ENCODE results near the gene RFX4. TPM values are rescaled to one million over a fixed set of nuclear protein-coding genes. Genes with fewer than 3 reads are reported as not detected.
A peak's percentile ranks its signal among the peaks of the same experiment; 100 is the strongest.

RFX4 gene
- polyA plus RNA-seq, 1 donor (not counting 4 experiments of a cell fraction or from before 2014, with no cell fraction given): not detected

DNA sequence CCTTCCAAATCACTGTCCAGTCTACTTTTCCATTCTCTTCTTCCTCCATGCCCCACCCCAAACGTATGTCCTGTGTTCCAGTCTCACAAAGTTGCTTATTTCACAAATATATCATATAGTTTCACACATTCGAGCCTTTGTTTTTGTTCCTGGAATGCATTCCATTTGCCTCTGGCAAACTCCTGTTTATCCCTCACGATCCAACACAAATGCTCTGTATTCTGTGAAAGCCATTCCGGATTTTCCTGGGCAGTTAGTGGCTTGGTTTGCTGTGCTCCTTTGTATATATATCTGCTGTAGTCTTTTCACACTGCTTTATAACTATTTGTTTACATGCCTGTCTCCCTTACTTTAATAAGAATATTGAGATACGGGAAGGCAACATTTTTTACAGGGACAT is 200.7 kb downstream of the RFX4 start:
- Histone ChIP-seq H2AFZ (ENCODE audit: control insufficient read depth, low read length) (no peak overlapping the region), H3K4me1 (ENCODE audit: control insufficient read depth, extremely low read depth, insufficient read depth, low read length) (peaks cover 11% of the 10 kb centered on the region), H3K4me2 (ENCODE audit: control insufficient read depth, extremely low read depth, insufficient read depth, low read depth, low read length) (no peak overlapping the region), H3K9me1 (ENCODE audit: control insufficient read depth, extremely low read depth, insufficient read depth, low read length) (no peaks in the 10 kb centered on the region), H3K79me2 (ENCODE audit: control insufficient read depth, insufficient read depth, low read length) (peaks cover 7% of the 10 kb centered on the region), H3K4me3 (ENCODE audit: control insufficient read depth in 2 of 3, extremely low read depth in 1 of 3, insufficient read depth in 2 of 3, low read depth in 1 of 3, low read length in 3 of 3) (no peak overlapping the region), H3K27me3 (ENCODE audit: control insufficient read depth, extremely low read depth, insufficient read depth, low read length) (no peaks in the 10 kb centered on the region), H3K9me3 (ENCODE audit: control insufficient read depth, low read depth, low read length) (no peaks in the 10 kb centered on the region), H3K36me3 (ENCODE audit: control insufficient read depth in 2 of 2, extremely low read depth in 1 of 2, insufficient read depth in 2 of 2, low read length in 2 of 2) (no peaks in the 10 kb centered on the region), H3K27ac (ENCODE audit: control insufficient read depth, insufficient read depth, low read length) (no peak overlapping the region), H3K9ac (ENCODE audit: control insufficient read depth, extremely low read depth, insufficient read depth, low read length) (no peak overlapping the region), H4K20me1 (ENCODE audit: control insufficient read depth, extremely low read depth, insufficient read depth, low read length) (no peaks in the 10 kb centered on the region)
- dilution Hi-C loops (cut with MboI; ENCODE audit: extremely low pct_ligation_motif_present, low sequenced_read_pairs): no loop called here
- no peak for TF ChIP-seq EZH2 (IDR thresholded peaks at IDR 0.05; ENCODE audit: low read length)
- TF ChIP-seq, protein P1, sequence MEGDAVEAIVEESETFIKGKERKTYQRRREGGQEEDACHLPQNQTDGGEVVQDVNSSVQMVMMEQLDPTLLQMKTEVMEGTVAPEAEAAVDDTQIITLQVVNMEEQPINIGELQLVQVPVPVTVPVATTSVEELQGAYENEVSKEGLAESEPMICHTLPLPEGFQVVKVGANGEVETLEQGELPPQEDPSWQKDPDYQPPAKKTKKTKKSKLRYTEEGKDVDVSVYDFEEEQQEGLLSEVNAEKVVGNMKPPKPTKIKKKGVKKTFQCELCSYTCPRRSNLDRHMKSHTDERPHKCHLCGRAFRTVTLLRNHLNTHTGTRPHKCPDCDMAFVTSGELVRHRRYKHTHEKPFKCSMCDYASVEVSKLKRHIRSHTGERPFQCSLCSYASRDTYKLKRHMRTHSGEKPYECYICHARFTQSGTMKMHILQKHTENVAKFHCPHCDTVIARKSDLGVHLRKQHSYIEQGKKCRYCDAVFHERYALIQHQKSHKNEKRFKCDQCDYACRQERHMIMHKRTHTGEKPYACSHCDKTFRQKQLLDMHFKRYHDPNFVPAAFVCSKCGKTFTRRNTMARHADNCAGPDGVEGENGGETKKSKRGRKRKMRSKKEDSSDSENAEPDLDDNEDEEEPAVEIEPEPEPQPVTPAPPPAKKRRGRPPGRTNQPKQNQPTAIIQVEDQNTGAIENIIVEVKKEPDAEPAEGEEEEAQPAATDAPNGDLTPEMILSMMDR (optimal IDR thresholded peaks at IDR 0.05 in 1 of 3, IDR thresholded peaks at IDR 0.05 in 1 of 3, conservative IDR thresholded peaks at IDR 0.05 in 1 of 3; ENCODE audit: extremely low read depth in 1 of 3, insufficient read depth in 2 of 3, low read length in 3 of 3): no peak
- no peak for DNase-seq (ENCODE audit: low read depth, low spot score)
- FAIRE-seq: no peak

DNA sequence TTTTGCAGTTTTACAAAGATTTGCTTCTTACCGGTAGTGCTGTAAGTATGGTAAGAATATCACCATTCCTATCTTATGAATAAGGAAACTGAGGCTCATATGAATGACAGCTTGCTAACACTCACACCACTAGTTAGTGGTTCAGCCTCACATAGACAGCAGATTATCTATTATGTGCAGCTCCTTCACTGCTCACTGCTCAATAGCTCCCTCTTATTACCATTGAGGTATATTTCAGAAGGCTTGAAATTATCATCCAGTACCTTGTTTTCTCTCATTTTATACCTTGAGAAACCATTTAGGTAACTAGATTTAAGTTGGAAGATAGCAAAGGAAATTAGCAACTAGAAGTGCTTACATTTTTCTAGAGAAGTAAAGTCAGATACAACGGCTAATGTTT is 207.2 kb downstream of the RFX4 start:
- dilution Hi-C loops (cut with MboI; ENCODE audit: extremely low pct_ligation_motif_present, low sequenced_read_pairs): no loop called here
- Histone ChIP-seq H3K9me3 (ENCODE audit: control insufficient read depth, low read depth, low read length) (no peaks in the 10 kb centered on the region), H2AFZ (ENCODE audit: control insufficient read depth, low read length) (no peak overlapping the region), H3K9me1 (ENCODE audit: control insufficient read depth, extremely low read depth, insufficient read depth, low read length) (no peaks in the 10 kb centered on the region), H3K27me3 (ENCODE audit: control insufficient read depth, extremely low read depth, insufficient read depth, low read length) (no peaks in the 10 kb centered on the region), H3K4me2 (ENCODE audit: control insufficient read depth, extremely low read depth, insufficient read depth, low read depth, low read length) (no peak overlapping the region), H4K20me1 (ENCODE audit: control insufficient read depth, extremely low read depth, insufficient read depth, low read length) (no peaks in the 10 kb centered on the region), H3K4me3 (ENCODE audit: control insufficient read depth in 2 of 3, extremely low read depth in 1 of 3, insufficient read depth in 2 of 3, low read depth in 1 of 3, low read length in 3 of 3) (no peak overlapping the region), H3K27ac (ENCODE audit: control insufficient read depth, insufficient read depth, low read length) (no peak overlapping the region), H3K36me3 (ENCODE audit: control insufficient read depth in 2 of 2, extremely low read depth in 1 of 2, insufficient read depth in 2 of 2, low read length in 2 of 2) (peaks cover 0 to 9% of the 10 kb centered on the region in 2 experiments), H3K4me1 (ENCODE audit: control insufficient read depth, extremely low read depth, insufficient read depth, low read length) (no peaks in the 10 kb centered on the region), H3K9ac (ENCODE audit: control insufficient read depth, extremely low read depth, insufficient read depth, low read length) (no peak overlapping the region), H3K79me2 (ENCODE audit: control insufficient read depth, insufficient read depth, low read length) (no peaks in the 10 kb centered on the region)
- FAIRE-seq: no peak
- no peak for DNase-seq (ENCODE audit: low read depth, low spot score)
- TF ChIP-seq, protein P1 (optimal IDR thresholded peaks at IDR 0.05 in 1 of 3, IDR thresholded peaks at IDR 0.05 in 1 of 3, conservative IDR thresholded peaks at IDR 0.05 in 1 of 3; ENCODE audit: extremely low read depth in 1 of 3, insufficient read depth in 2 of 3, low read length in 3 of 3): peak in 1 of 3 experiments; percentile 18
- TF ChIP-seq EZH2 (IDR thresholded peaks at IDR 0.05; ENCODE audit: low read length): no peak

Data from keratinocyte (primary cell).